Measurements from ENCODE around the gene CCDC24.

Gene CCDC24

DNA sequence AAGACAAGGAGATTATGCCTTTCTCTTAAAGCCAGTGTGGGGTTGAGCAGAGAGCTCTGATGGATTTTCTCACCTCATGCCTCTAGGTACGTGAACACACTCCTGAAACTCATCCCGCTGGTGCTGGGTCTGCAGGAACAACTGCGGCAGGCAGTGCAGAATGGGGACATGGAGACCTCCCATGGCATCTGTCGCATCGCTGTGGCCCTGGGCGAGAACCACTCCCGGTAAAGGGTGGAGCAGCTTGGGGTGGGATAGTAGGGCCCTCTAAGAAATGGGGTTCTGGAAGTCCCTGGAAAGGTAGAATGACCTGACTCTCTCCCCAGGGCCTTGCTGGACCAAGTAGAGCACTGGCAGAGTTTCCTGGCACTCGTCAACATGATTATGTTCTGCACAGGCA, 35.2 kb upstream of the CCDC24 start:
- H3K4me3 ChIP-seq (ENCODE audit: low read depth, low read length), result no peak overlapping the region
- TF ChIP-seq CTCF (IDR thresholded peaks at IDR 0.05; ENCODE audit: insufficient read depth, low read depth, low read length, missing control alignments), result no peak
- DNase-seq (ENCODE audit: low read depth), result no peak

- DNase-seq (ENCODE audit: low read depth), result no peak
- H3K4me3 ChIP-seq (ENCODE audit: low read depth, low read length), result no peak overlapping the region
- no peak for TF ChIP-seq CTCF (IDR thresholded peaks at IDR 0.05; ENCODE audit: insufficient read depth, low read depth, low read length, missing control alignments)
Measured at GRCh38 chr1:43957407-43958040, 33.9 kb upstream of the CCDC24 start.

GRCh38 chr1:43958351-43959255, 32.8 kb upstream of the CCDC24 start:
- H3K4me3 ChIP-seq (ENCODE audit: low read depth, low read length), result no peak overlapping the region
- TF ChIP-seq CTCF (IDR thresholded peaks at IDR 0.05; ENCODE audit: insufficient read depth, low read depth, low read length, missing control alignments), result no peak
- no peak for DNase-seq (ENCODE audit: low read depth)

GRCh38 chr1:43960798-43961197, 30.6 kb upstream of the CCDC24 start:
- DNase-seq (ENCODE audit: low read depth), result no peak
- TF ChIP-seq CTCF (IDR thresholded peaks at IDR 0.05; ENCODE audit: insufficient read depth, low read depth, low read length, missing control alignments), result no peak

DNA sequence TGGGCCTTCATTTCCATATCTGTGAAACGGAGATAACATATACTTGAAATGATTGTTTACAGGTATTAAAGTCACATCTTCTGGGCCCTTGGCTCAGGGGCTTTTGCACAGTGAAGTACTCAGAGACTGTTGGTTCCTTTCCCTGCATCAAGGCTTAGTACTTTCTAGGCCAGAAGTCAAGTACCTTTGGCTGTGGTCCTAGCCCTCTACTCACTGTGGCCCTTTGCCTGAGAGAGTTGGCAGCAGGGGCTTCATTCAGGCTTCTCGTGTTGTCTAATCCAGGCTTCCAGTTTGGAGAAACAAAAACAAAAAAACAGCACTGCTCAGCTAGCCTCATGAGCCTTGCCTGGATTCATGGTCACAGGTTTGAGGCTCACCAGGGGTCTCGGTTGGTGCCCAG, 29.7 kb upstream of the CCDC24 start:
- DNase-seq (ENCODE audit: low read depth), result no peak
- TF ChIP-seq CTCF (IDR thresholded peaks at IDR 0.05; ENCODE audit: insufficient read depth, low read depth, low read length, missing control alignments), result no peak
- no peak overlapping the region for H3K4me3 ChIP-seq (ENCODE audit: low read depth, low read length)

More at GRCh38 chr1:43960798-43961197, 30.6 kb upstream of the CCDC24 start:
- no peak overlapping the region for H3K4me3 ChIP-seq (ENCODE audit: low read depth, low read length)

GRCh38 chr1:43962324-43962723, 29.1 kb upstream of the CCDC24 start:
- H3K4me3 ChIP-seq (ENCODE audit: low read depth, low read length), result no peak overlapping the region
- no peak for TF ChIP-seq CTCF (IDR thresholded peaks at IDR 0.05; ENCODE audit: insufficient read depth, low read depth, low read length, missing control alignments)
- DNase-seq (ENCODE audit: low read depth), result no peak
